Mesodermal cell (in vitro differentiated cells): ENCODE measurements around the gene ERMN. TPM values are rescaled to one million over a fixed set of nuclear protein-coding genes. Genes with fewer than 3 reads are reported as not detected.
"Not testable (repeated sequence)": the region's sequence is repeated elsewhere in the genome, so short reads cannot be mapped to it uniquely, and the experiment has no call there.

Experiments used
- H3K27ac ChIP-seq: 2 replicates; pipeline ENCODE4 v1.7.0; 2013; ENCODE audit warnings: mild to moderate bottlenecking, low read depth, low read length, moderate library complexity; ENCODE audit not compliant: severe bottlenecking
- H3K36me3 ChIP-seq: 2 replicates; pipeline ENCODE4 v1.7.1; 2013; ENCODE audit warnings: mild to moderate bottlenecking, low read length, moderate library complexity; ENCODE audit not compliant: control insufficient read depth, insufficient read depth
- H3K4me1 ChIP-seq: one replicate; pipeline ENCODE4 v1.7.1; 2013; ENCODE audit warnings: mild to moderate bottlenecking, low read length; ENCODE audit not compliant: insufficient read depth, control insufficient read depth, poor library complexity, severe bottlenecking
- H3K4me3 ChIP-seq: 2 replicates; pipeline ENCODE4 v1.7.0; 2013; ENCODE audit warnings: low read length, control low read depth, mild to moderate bottlenecking; ENCODE audit not compliant: insufficient read depth, poor library complexity, severe bottlenecking; ENCODE audit errors: extremely low read depth
- H3K9me3 ChIP-seq: 2 replicates; pipeline ENCODE4 v1.7.1; 2013; ENCODE audit warnings: mild to moderate bottlenecking, low read length, moderate library complexity; ENCODE audit not compliant: control insufficient read depth
- WGBS, 2 experiments: methylation state at CpG; one replicate each; pipeline ENCODE4 v1.1.5; 2013; ENCODE audit warnings: missing lambda C conversion rate in 2 of 2; ENCODE audit not compliant: insufficient coverage in 2 of 2; 5-methylcytosine and 5-hydroxymethylcytosine counted together
- polyA plus RNA-seq, 2 experiments: library from polyadenylated mRNA; stranded (reverse); fragments of 50-300 nt; gene quantifications; one replicate each; pipeline ENCODE4 v1.2.3, GENCODE V29; 2013

Gene ERMN, protein sequence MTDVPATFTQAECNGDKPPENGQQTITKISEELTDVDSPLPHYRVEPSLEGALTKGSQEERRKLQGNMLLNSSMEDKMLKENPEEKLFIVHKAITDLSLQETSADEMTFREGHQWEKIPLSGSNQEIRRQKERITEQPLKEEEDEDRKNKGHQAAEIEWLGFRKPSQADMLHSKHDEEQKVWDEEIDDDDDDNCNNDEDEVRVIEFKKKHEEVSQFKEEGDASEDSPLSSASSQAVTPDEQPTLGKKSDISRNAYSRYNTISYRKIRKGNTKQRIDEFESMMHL
- not detected for polyA plus RNA-seq (2013, experiment 1 of 2)
- not detected for polyA plus RNA-seq (2013, experiment 2 of 2)

DNA sequence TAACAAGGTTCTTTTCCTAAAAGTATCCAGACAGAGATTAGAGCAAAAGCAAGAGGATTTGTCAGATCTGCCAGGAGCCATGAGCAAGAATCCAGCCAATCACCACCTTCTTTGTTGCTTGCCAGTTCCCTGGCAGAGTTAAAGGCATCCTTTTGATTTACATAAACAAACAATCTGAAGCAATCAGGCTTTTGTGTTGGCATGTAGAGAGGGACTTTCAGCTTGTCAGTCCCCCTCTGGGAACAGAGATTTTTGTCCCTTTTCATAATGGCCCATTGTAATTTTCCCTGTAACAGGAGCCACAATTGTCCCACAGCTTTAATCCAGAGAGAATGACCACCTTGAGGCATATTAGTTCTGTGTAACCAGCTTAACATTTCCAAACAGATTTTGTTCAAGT, at the start of gene ERMN:
ERMN (minus strand) TSS at position 39 of the 400 bp plus-strand sequence. CDS start 182 bp downstream, outside the sequence.
- Histone ChIP-seq H3K4me1 (peaks cover 12% of the 10 kb centered on the region), H3K36me3 (no peaks in the 10 kb centered on the region), H3K27ac (no peak within 1 kb of the TSS), H3K4me3 (no peak within 1 kb of the TSS), H3K9me3 (no peaks in the 10 kb centered on the region)

DNA sequence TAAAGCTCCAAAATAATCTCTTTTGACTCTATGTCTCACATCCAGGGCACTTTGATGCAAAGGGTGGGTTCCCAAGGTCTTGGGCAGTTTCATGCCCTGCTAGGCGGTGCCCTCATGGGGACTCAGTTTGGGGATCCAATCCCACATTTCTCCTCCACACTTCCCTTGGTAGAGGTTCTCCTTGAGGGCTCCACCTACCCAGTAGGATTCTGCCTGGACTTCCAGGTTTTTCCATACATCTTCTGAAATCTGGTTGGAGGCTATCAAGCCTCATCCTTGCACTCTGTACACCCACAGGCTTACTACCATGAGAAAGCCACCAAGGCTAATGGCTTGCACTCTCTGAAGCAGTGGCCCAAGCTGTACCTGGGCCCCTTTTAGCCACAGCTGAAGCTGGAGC, 49.8 kb upstream of the ERMN start:
- H3K4me3 ChIP-seq = no peak overlapping the region
- no peak overlapping the region for H3K27ac ChIP-seq
- 100% methylated on average over 1 of the region's 1 CpG for WGBS, 2 experiments
- no peaks in the 10 kb centered on the region for H3K36me3 ChIP-seq
- H3K9me3 ChIP-seq = peaks cover 18% of the 10 kb centered on the region
- H3K4me1 ChIP-seq = no peaks in the 10 kb centered on the region

DNA sequence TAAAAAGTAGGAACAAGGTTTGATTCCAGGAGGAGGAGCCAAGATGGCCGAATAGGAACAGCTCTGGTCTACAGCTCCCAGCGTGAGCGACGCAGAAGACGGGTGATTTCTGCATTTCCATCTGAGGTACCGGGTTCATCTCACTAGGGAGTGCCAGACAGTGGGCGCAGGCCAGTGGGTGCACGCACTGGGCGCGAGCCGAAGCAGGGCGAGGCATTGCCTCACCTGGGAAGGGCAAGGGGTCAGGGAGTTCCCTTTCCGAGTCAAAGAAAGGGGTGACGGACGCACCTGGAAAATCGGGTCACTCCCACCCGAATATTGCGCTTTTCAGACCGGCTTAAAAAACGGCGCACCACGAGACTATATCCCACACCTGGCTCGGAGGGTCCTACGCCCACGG, 42.9 kb upstream of the ERMN start:
- H3K27ac ChIP-seq, H3K4me1 ChIP-seq, H3K9me3 ChIP-seq, H3K4me3 ChIP-seq, H3K36me3 ChIP-seq: not testable (repeated sequence)
- WGBS, 2 experiments = 90 to 92% methylated on average over 2 to 5 of the region's 25 CpGs

DNA sequence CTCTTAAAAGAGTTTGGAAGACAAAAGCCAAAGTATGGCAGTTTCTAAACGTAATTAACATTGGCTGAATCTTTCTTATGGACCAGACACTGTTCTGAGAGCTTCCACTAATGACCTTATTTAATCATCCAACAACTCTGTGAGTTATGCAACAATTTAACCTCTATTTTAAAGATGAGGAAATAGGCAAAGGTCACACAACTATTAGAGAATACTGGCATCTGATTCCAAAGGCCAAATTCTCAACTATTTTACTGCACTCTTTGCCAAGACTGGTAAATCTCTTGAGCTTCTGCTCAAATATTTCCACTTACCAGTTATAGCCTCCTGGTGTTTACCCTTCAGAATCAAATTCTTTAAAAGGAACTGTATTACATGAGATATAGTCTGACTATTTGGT, 42.1 kb upstream of the ERMN start:
- H3K9me3 ChIP-seq = no peaks in the 10 kb centered on the region
- H3K4me3 ChIP-seq = no peak overlapping the region
- WGBS, 2 experiments = 60 to 80% methylated on average over 1 of the region's 1 CpG
- no peaks in the 10 kb centered on the region for H3K36me3 ChIP-seq
- no peaks in the 10 kb centered on the region for H3K4me1 ChIP-seq
- no peak overlapping the region for H3K27ac ChIP-seq

DNA sequence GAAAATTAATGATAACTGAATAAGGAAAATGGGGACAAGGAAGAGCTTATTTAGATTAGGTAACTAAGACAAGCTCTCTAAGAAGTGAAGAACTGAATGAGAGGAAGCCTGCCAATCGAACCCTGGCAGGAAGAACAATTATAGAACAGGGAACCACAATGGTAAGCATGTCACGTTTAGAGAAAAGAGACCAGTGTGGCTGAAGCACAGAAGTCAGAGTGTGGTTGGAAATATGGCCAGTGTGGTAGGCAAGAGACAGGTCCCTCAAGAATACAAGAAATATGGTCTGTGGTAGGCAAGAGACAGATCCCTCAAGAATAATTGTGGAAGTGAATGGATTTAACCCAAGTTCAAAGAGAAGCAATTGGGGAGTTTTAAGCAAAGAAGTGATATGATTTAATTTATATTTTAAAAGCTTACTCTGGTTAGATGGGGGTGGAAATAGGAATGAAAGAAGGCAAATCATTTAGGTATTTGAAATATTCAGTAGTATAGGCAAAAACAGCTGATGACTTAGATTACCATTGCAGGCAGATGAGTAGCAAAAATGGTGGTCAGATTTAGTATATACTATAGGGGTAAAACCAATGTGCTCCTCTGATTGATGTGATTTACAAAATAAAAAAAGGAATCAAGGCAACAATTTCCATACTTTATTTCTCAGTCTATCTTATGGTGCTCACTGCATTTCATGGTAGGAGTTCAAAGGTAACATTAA, 38.8 kb upstream of the ERMN start:
- H3K9me3 ChIP-seq = no peaks in the 10 kb centered on the region
- 72 to 93% methylated on average over 2 of the region's 2 CpGs for WGBS, 2 experiments
- no peak overlapping the region for H3K27ac ChIP-seq
- H3K4me3 ChIP-seq = no peak overlapping the region
- H3K36me3 ChIP-seq = no peaks in the 10 kb centered on the region
- H3K4me1 ChIP-seq = no peaks in the 10 kb centered on the region

DNA sequence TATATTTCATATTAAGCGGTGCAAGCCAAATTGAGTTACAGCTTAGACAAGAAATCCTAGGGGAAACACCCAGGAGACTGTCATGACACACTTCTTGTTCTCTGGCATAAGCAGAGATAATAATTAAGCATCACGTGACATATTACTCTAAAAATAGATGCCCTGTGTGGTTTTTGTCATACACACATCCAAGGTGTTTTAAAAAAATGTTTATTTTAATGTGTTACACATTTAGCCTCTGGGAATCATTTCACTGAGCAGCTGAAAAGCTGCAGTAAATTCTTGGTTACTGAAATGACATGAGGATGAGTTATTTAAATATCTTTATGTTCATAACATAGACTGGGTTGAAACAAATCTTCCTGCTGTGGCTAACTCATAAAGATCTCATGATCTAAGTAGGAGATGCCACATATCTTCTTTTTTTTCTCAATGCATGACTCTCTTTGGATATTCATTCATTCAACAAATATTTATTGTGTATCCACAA, 38.0 kb upstream of the ERMN start:
- Histone ChIP-seq H3K4me3 (no peak overlapping the region), H3K9me3 (no peaks in the 10 kb centered on the region), H3K4me1 (no peaks in the 10 kb centered on the region), H3K27ac (no peak overlapping the region), H3K36me3 (no peaks in the 10 kb centered on the region)
- WGBS, 2 experiments = 100% methylated on average over 1 of the region's 2 CpGs; no CpG with 5 or more reads in 1 of the 2 experiments

DNA sequence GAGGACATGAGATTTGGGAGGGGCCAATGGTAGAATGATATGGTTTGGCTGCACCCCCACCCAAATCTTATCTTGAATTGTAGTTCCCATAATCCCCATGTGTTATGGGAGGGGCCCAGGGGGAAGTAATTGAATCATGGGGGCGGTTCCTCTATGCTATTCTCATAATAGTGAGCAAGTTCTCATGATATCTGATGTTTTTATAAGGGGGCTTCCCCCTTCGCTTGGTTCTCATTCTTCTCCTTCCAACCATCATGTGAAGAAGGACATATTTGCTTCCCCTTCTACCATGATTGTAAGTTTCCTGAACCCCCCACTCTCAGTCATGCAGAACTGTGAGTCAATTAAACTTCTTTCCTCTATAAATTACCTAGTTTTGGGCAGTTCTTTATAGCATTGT, 37.0 kb upstream of the ERMN start:
- no peaks in the 10 kb centered on the region for H3K36me3 ChIP-seq
- H3K4me3 ChIP-seq = no peak overlapping the region
- H3K9me3 ChIP-seq = no peaks in the 10 kb centered on the region
- H3K4me1 ChIP-seq = no peaks in the 10 kb centered on the region
- no CpG with 5 or more reads among the region's 2 CpGs for WGBS, 2 experiments
- no peak overlapping the region for H3K27ac ChIP-seq

DNA sequence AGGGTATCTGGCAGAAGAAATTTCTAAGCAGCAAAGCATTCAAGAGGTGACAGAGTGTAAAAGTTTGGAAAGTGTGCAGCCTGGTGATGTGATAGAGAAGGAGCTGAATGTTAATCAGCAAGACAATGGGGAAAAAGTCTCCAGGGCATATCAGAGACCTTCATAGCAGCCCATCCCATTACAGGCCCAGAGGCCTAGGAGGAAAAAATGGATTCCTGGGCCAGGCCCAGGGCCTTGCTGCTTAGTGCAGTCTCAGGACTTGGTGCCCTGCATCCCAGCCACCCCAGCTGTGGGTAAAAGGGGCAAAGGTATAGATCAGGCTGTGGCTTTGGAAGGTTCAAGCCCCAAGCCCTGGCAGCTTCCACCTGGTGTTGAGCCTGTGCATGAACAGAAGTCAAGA, 35.9 kb upstream of the ERMN start:
- no peaks in the 10 kb centered on the region for H3K9me3 ChIP-seq
- H3K36me3 ChIP-seq = no peaks in the 10 kb centered on the region
- no peaks in the 10 kb centered on the region for H3K4me1 ChIP-seq
- H3K27ac ChIP-seq = no peak overlapping the region
- no peak overlapping the region for H3K4me3 ChIP-seq

DNA sequence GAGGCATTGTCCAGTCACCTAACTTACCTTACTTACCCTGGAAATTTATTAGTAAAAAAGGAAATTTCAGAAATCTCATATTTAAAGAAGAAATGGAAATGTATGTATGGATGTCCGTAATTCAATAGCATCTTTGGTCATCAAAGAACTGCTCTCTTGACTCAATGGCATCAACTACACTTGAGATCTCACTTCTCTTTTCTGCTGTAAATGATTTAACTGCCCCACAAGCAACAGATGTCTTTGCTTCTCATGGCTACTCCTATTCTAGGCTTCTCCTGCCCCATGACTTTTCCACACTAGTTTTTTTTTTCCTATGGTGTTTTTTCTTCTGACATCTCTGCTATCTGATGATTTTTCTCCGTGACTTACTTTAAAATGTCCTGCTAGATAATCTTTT, 34.0 kb upstream of the ERMN start:
- WGBS, 2 experiments = 80% methylated on average over 1 to 2 of the region's 2 CpGs
- Histone ChIP-seq H3K4me1 (no peaks in the 10 kb centered on the region), H3K27ac (no peak overlapping the region), H3K36me3 (no peaks in the 10 kb centered on the region), H3K4me3 (no peak overlapping the region), H3K9me3 (no peaks in the 10 kb centered on the region)

DNA sequence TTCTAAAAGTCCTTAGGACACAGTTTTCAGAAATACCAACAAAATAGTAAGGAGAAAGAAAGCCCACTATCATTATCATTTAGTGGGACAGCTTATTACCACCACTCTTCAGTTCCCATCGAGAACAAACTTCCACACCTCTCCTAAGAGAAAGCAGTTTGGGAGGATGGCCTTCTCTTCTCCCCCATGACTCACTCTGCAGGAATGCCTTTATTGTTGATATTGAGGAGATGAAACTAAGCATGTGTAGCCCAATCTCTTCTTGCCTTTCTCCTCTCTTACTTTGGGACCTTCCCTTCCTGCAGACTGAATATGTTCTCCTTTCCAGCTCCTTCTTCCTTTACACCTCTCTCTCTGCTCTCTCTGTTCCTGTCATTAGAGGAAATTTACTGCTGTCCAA, 30.0 kb upstream of the ERMN start:
- WGBS, 2 experiments = no CpG with 5 or more reads among the region's 1 CpG
- Histone ChIP-seq H3K9me3 (no peaks in the 10 kb centered on the region), H3K4me1 (no peaks in the 10 kb centered on the region), H3K27ac (no peak overlapping the region), H3K4me3 (no peak overlapping the region), H3K36me3 (no peaks in the 10 kb centered on the region)

DNA sequence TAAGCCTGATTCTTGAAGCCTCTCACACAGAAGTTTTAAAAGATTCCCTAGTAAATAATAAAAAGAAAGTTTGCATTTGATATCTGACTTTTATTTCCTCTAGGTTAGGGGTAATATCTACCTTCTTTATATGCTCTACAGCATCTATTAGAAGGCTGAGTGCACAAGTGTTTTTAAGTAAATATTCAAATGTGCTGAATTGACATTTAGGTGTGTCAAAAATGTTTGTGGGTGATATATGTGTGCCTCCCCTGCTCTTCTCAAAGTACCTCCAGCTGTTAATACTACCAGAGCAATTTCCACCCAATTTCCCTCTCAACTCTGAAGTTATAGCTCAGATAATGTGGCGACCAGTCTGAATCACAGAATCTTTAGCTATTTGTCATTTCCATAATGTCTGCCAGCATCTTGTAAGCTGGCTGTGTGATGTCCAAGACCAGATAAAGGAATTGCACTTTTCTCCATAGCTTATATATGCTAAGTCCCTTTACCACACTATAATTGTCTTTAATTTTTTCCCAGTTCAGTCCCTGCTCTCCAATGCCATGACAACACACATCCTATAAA, 24.4 kb upstream of the ERMN start:
- 91 to 100% methylated on average over 1 of the region's 1 CpG for WGBS, 2 experiments
- peaks cover 7% of the 10 kb centered on the region for H3K9me3 ChIP-seq
- H3K4me1 ChIP-seq = no peaks in the 10 kb centered on the region
- H3K27ac ChIP-seq = no peak overlapping the region
- H3K4me3 ChIP-seq = no peak overlapping the region
- no peaks in the 10 kb centered on the region for H3K36me3 ChIP-seq
